ENCODE results near the gene PHKB. TPM values are rescaled to one million over a fixed set of nuclear protein-coding genes. Genes with fewer than 3 reads are reported as not detected.

The PHKB gene
- polyA plus RNA-seq, 1 experiment = 78.7 TPM

DNA sequence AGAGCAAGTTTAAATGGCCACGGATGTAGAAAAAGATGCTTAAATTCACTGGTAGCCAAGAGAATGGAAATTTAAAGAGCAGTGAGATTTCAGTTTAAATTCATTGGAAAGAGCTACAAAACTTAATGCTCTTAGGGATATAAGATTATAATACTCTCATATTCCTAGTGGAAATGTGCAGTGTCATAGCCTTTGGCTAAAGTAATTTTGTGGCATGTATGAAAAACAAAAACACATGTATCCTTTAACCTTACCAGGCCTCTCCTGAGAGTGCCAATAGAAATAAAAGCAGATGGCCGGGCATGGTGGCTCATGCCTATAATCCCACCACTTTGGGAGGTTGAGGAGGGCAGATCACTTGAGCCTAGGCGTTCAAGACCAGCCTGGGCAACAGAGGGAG lies 289.2 kb downstream of the PHKB start:
- H3K27me3 ChIP-seq (ENCODE audit: control insufficient read depth, insufficient read depth, low read length) = peaks cover 3% of the 10 kb centered on the region
- no peak overlapping the region for H3K4me3 ChIP-seq (ENCODE audit: low read depth, low read length)
- no peak for DNase-seq (ENCODE audit: low read depth, low spot score)
- H3K27ac ChIP-seq (ENCODE audit: low read depth, low read length) = no peak overlapping the region
- no peak for TF ChIP-seq CTCF (IDR thresholded peaks at IDR 0.05; ENCODE audit: low read depth, low read length)
- ChIA-PET CTCF (no interaction called here), POLR2A (no interaction called here)
- H3K9me3 ChIP-seq (ENCODE audit: control insufficient read depth, insufficient read depth, low read length) = no peaks in the 10 kb centered on the region

Small RNAs within 50 kb of the gene (small RNA-seq; reads per million reads assigned to genes)
- not detected for gene RNA5SP425 (ENCODE audit: insufficient read length, low read depth)

Other genes with a start within 250 kb of the PHKB start
- 103 and 125 TPM in 2 replicates for gene ITFG1, start 268 bp upstream of the PHKB start, polyA plus RNA-seq (2011; rRNA removed)